ENCODE data around the gene KANK3. TPM values are rescaled to one million over a fixed set of nuclear protein-coding genes. Genes with fewer than 3 reads are reported as not detected.
A peak's percentile ranks its signal among the peaks of the same experiment; 100 is the strongest.

The KANK3 gene
- total RNA-seq, 1 donor from 2014 or later: 1.6 TPM

- no peak for DNase-seq (ENCODE audit: extremely low spot score, unreplicated experiment)
- no peak for TF ChIP-seq CTCF (conservative IDR thresholded peaks at IDR 0.05)
- H3K4me3 Mint-ChIP-seq: peak overlapping the region; percentile 45
- no peaks in the 10 kb centered on the region for H3K36me3 Mint-ChIP-seq
- no peaks in the 10 kb centered on the region for H3K4me1 Mint-ChIP-seq (ENCODE audit: unreplicated experiment)
- H3K27me3 Mint-ChIP-seq: peaks cover 72% of the 10 kb centered on the region
- H3K9me3 Mint-ChIP-seq: no peaks in the 10 kb centered on the region
- H3K27ac Mint-ChIP-seq: no peak overlapping the region
Measured at GRCh38 chr19:8332976-8333766, 9.9 kb downstream of the KANK3 start.

GRCh38 chr19:8331263-8331845 is 11.7 kb downstream of the KANK3 start:
- no peak for DNase-seq (ENCODE audit: extremely low spot score, unreplicated experiment)

GRCh38 chr19:8329996-8330395 is 13.1 kb downstream of the KANK3 start:
- H3K36me3 Mint-ChIP-seq: no peaks in the 10 kb centered on the region

More at GRCh38 chr19:8331263-8331845, 11.7 kb downstream of the KANK3 start:
- Mint-ChIP-seq H3K36me3 (no peaks in the 10 kb centered on the region), H3K4me1 (ENCODE audit: unreplicated experiment) (no peaks in the 10 kb centered on the region), H3K9me3 (peaks cover 4% of the 10 kb centered on the region), H3K27me3 (peaks cover 71% of the 10 kb centered on the region), H3K4me3 (no peak overlapping the region), H3K27ac (no peak overlapping the region)
- no peak for TF ChIP-seq CTCF (conservative IDR thresholded peaks at IDR 0.05)

GRCh38 chr19:8325454-8325853 is 17.6 kb downstream of the KANK3 start:
- TF ChIP-seq CTCF (conservative IDR thresholded peaks at IDR 0.05): no peak
- DNase-seq (ENCODE audit: extremely low spot score, unreplicated experiment): no peak
- peaks cover 31% of the 10 kb centered on the region for H3K27me3 Mint-ChIP-seq
- H3K9me3 Mint-ChIP-seq: peaks cover 4% of the 10 kb centered on the region
- no peak overlapping the region for H3K27ac Mint-ChIP-seq
- no peaks in the 10 kb centered on the region for H3K36me3 Mint-ChIP-seq
- no peak overlapping the region for H3K4me3 Mint-ChIP-seq
- H3K4me1 Mint-ChIP-seq (ENCODE audit: unreplicated experiment): peaks cover 3% of the 10 kb centered on the region

More at GRCh38 chr19:8329996-8330395, 13.1 kb downstream of the KANK3 start:
- Mint-ChIP-seq H3K4me3 (no peak overlapping the region), H3K27me3 (peaks cover 64% of the 10 kb centered on the region), H3K4me1 (ENCODE audit: unreplicated experiment) (no peaks in the 10 kb centered on the region), H3K27ac (peak overlapping the region; percentile 13), H3K9me3 (peaks cover 4% of the 10 kb centered on the region)
- no peak for TF ChIP-seq CTCF (conservative IDR thresholded peaks at IDR 0.05)
- DNase-seq (ENCODE audit: extremely low spot score, unreplicated experiment): no peak

GRCh38 chr19:8324186-8325050 is 18.6 kb downstream of the KANK3 start:
- peaks cover 9% of the 10 kb centered on the region for H3K4me1 Mint-ChIP-seq (ENCODE audit: unreplicated experiment)

More at GRCh38 chr19:8324186-8325050, 18.6 kb downstream of the KANK3 start:
- peak overlapping the region; percentile 49 for H3K4me3 Mint-ChIP-seq
- TF ChIP-seq CTCF (conservative IDR thresholded peaks at IDR 0.05): no peak
- DNase-seq (ENCODE audit: extremely low spot score, unreplicated experiment): no peak
- H3K36me3 Mint-ChIP-seq: no peaks in the 10 kb centered on the region
- H3K27ac Mint-ChIP-seq: no peak overlapping the region
- H3K9me3 Mint-ChIP-seq: peaks cover 4% of the 10 kb centered on the region
- peaks cover 21% of the 10 kb centered on the region for H3K27me3 Mint-ChIP-seq

All from type B pancreatic cell (in vitro differentiated cells).